HUES6 (cell line): Measurements from ENCODE around the gene SLC10A6.

ENCODE experiments used
- H3K27ac ChIP-seq: 2 replicates; pipeline ENCODE4 v1.7.0; 2013; ENCODE audit warnings: low read depth, mild to moderate bottlenecking, low read length, inconsistent platforms
- H3K27me3 ChIP-seq: 2 replicates; pipeline ENCODE4 v1.6.1; 2013; ENCODE audit warnings: low read length; ENCODE audit not compliant: control insufficient read depth, insufficient read depth
- H3K36me3 ChIP-seq: 2 replicates; pipeline ENCODE4 v1.6.1; 2013; ENCODE audit warnings: low read length; ENCODE audit not compliant: control insufficient read depth, insufficient read depth
- H3K4me1 ChIP-seq: 2 replicates; pipeline ENCODE4 v1.6.1; 2013; ENCODE audit warnings: low read length; ENCODE audit not compliant: control insufficient read depth, insufficient read depth
- H3K4me3 ChIP-seq: 2 replicates; pipeline ENCODE4 v1.5.1; 2013; ENCODE audit warnings: low read depth, low read length
- H3K9ac ChIP-seq: one replicate; pipeline ENCODE4 v1.6.1; 2013; ENCODE audit warnings: mild to moderate bottlenecking, low read length
- H3K9me3 ChIP-seq: 2 replicates; pipeline ENCODE4 v1.6.1; 2013; ENCODE audit warnings: low read depth, low read length; ENCODE audit not compliant: control insufficient read depth, insufficient read depth

The SLC10A6 gene

GRCh38 chr4:86821151-86821550, 28.0 kb downstream of the SLC10A6 start:
- H3K4me3 ChIP-seq, result no peak overlapping the region
- no peaks in the 10 kb centered on the region for H3K4me1 ChIP-seq
- peaks cover 3% of the 10 kb centered on the region; the same call in 1 of the 2 replicates for H3K36me3 ChIP-seq
- no peak overlapping the region for H3K9ac ChIP-seq
- no peaks in the 10 kb centered on the region for H3K27me3 ChIP-seq
- no peak overlapping the region for H3K27ac ChIP-seq
- no peaks in the 10 kb centered on the region for H3K9me3 ChIP-seq

GRCh38 chr4:86819561-86819960, 29.6 kb downstream of the SLC10A6 start:
- Histone ChIP-seq H3K4me3 (no peak overlapping the region), H3K9me3 (peaks cover 11% of the 10 kb centered on the region; the same call in 1 of the 2 replicates), H3K27ac (no peak overlapping the region), H3K36me3 (peaks cover 19% of the 10 kb centered on the region), H3K9ac (no peak overlapping the region), H3K4me1 (no peaks in the 10 kb centered on the region), H3K27me3 (no peaks in the 10 kb centered on the region)

- H3K27me3 ChIP-seq, result no peaks in the 10 kb centered on the region
- H3K9me3 ChIP-seq, result peaks cover 11% of the 10 kb centered on the region; the same call in 1 of the 2 replicates
- no peaks in the 10 kb centered on the region for H3K4me1 ChIP-seq
- no peak overlapping the region for H3K4me3 ChIP-seq
- peaks cover 22% of the 10 kb centered on the region for H3K36me3 ChIP-seq
- no peak overlapping the region for H3K27ac ChIP-seq
- H3K9ac ChIP-seq, result no peak overlapping the region
Observed at GRCh38 chr4:86818841-86819240, 30.3 kb downstream of the SLC10A6 start.

- Histone ChIP-seq H3K4me1 (no peaks in the 10 kb centered on the region), H3K27me3 (no peaks in the 10 kb centered on the region), H3K9ac (no peak overlapping the region), H3K9me3 (peaks cover 11% of the 10 kb centered on the region; the same call in 1 of the 2 replicates), H3K27ac (no peak overlapping the region), H3K36me3 (peaks cover 27% of the 10 kb centered on the region), H3K4me3 (no peak overlapping the region)
Observed at GRCh38 chr4:86818211-86818610, 31.0 kb downstream of the SLC10A6 start.

GRCh38 chr4:86816501-86817273, 32.5 kb downstream of the SLC10A6 start:
- H3K27me3 ChIP-seq, result no peaks in the 10 kb centered on the region
- H3K36me3 ChIP-seq, result peaks cover 39% of the 10 kb centered on the region
- no peaks in the 10 kb centered on the region for H3K4me1 ChIP-seq
- no peak overlapping the region for H3K27ac ChIP-seq
- H3K9me3 ChIP-seq, result peaks cover 11% of the 10 kb centered on the region; the same call in 1 of the 2 replicates
- H3K4me3 ChIP-seq, result no peak overlapping the region
- no peak overlapping the region for H3K9ac ChIP-seq

- H3K36me3 ChIP-seq, result peaks cover 50% of the 10 kb centered on the region
- H3K9ac ChIP-seq, result no peak overlapping the region
- H3K27ac ChIP-seq, result no peak overlapping the region
- H3K4me1 ChIP-seq, result no peaks in the 10 kb centered on the region
- H3K9me3 ChIP-seq, result peaks cover 11% of the 10 kb centered on the region; the same call in 1 of the 2 replicates
- H3K4me3 ChIP-seq, result no peak overlapping the region
- no peaks in the 10 kb centered on the region for H3K27me3 ChIP-seq
Observed at GRCh38 chr4:86815653-86816052, 33.5 kb downstream of the SLC10A6 start.

GRCh38 chr4:86810847-86811246, 38.3 kb downstream of the SLC10A6 start:
- no peak overlapping the region for H3K9ac ChIP-seq
- H3K27me3 ChIP-seq, result no peaks in the 10 kb centered on the region
- H3K4me3 ChIP-seq, result no peak overlapping the region
- H3K36me3 ChIP-seq, result peaks cover 72% of the 10 kb centered on the region
- no peak overlapping the region for H3K27ac ChIP-seq
- no peaks in the 10 kb centered on the region for H3K4me1 ChIP-seq
- peaks cover 9% of the 10 kb centered on the region; the same call in 1 of the 2 replicates for H3K9me3 ChIP-seq

GRCh38 chr4:86809809-86810208, 39.4 kb downstream of the SLC10A6 start:
- no peak overlapping the region for H3K4me3 ChIP-seq

GRCh38 chr4:86791126-86791525, 58.1 kb downstream of the SLC10A6 start:
- Histone ChIP-seq H3K4me3 (no peak overlapping the region), H3K27me3 (no peaks in the 10 kb centered on the region), H3K27ac (no peak overlapping the region), H3K9me3 (peaks cover 11% of the 10 kb centered on the region; the same call in 1 of the 2 replicates), H3K9ac (no peak overlapping the region), H3K36me3 (peaks cover 42% of the 10 kb centered on the region), H3K4me1 (no peaks in the 10 kb centered on the region)

More at GRCh38 chr4:86809809-86810208, 39.4 kb downstream of the SLC10A6 start:
- no peaks in the 10 kb centered on the region for H3K9me3 ChIP-seq
- no peaks in the 10 kb centered on the region for H3K27me3 ChIP-seq
- no peak overlapping the region for H3K9ac ChIP-seq
- H3K27ac ChIP-seq, result no peak overlapping the region
- peaks cover 71% of the 10 kb centered on the region for H3K36me3 ChIP-seq
- H3K4me1 ChIP-seq, result no peaks in the 10 kb centered on the region

GRCh38 chr4:86788826-86789225, 60.4 kb downstream of the SLC10A6 start:
- H3K4me1 ChIP-seq, result no peaks in the 10 kb centered on the region
- H3K27ac ChIP-seq, result no peak overlapping the region
- no peak overlapping the region for H3K9ac ChIP-seq
- no peak overlapping the region for H3K4me3 ChIP-seq
- peaks cover 50% of the 10 kb centered on the region for H3K36me3 ChIP-seq
- no peaks in the 10 kb centered on the region for H3K27me3 ChIP-seq
- peaks cover 11% of the 10 kb centered on the region; the same call in 1 of the 2 replicates for H3K9me3 ChIP-seq

- no peak overlapping the region for H3K27ac ChIP-seq
- no peaks in the 10 kb centered on the region for H3K27me3 ChIP-seq
- H3K36me3 ChIP-seq, result peaks cover 47% of the 10 kb centered on the region
- no peak overlapping the region for H3K4me3 ChIP-seq
- H3K9ac ChIP-seq, result no peak overlapping the region
- H3K9me3 ChIP-seq, result no peaks in the 10 kb centered on the region
- H3K4me1 ChIP-seq, result no peaks in the 10 kb centered on the region
Observed at GRCh38 chr4:86778175-86778574, 71.0 kb downstream of the SLC10A6 start.
